Mammary epithelial cell (primary cell): ENCODE measurements around the gene NAPEPLD.
"Not testable (repeated sequence)": the region's sequence is repeated elsewhere in the genome, so short reads cannot be mapped to it uniquely, and the experiment has no call there.

Experiments used
- CTCF ChIP-seq, 2 donors: IDR thresholded peaks in 1 of 2; conservative IDR thresholded peaks in 1 of 2; 2 replicates each; pipeline ENCODE4 v1.5.1; 2011 to 2012; ENCODE audit warnings: inconsistent platforms in 2 of 2, low read length in 2 of 2, mild to moderate bottlenecking in 2 of 2, control low read depth in 1 of 2, low read depth in 1 of 2; ENCODE audit not compliant: insufficient read depth in 1 of 2; ENCODE audit errors: extremely low read depth in 1 of 2
- EZH2 ChIP-seq: IDR thresholded peaks from 2 replicates; pipeline ENCODE4 v1.6.1; 2012; ENCODE audit warnings: low read length, inconsistent platforms, borderline replicate concordance

GRCh38 chr7:103095558-103095957 lies 53.3 kb downstream of the NAPEPLD start:
- not testable (repeated sequence) for TF ChIP-seq CTCF (conservative IDR thresholded peaks at IDR 0.05 in 1 of 2, IDR thresholded peaks at IDR 0.05 in 1 of 2; ENCODE audit: extremely low read depth in 1 of 2, insufficient read depth in 1 of 2, low read depth in 1 of 2, low read length in 2 of 2); EZH2
